Measurements from ENCODE around the gene MT1A. TPM values are rescaled to one million over a fixed set of nuclear protein-coding genes. Genes with fewer than 3 reads are reported as not detected.

MT1A gene
- total and polyA plus RNA-seq, 8 donors = 0.78 to 24.1 (median 2.0) TPM; not detected in 4

DNA sequence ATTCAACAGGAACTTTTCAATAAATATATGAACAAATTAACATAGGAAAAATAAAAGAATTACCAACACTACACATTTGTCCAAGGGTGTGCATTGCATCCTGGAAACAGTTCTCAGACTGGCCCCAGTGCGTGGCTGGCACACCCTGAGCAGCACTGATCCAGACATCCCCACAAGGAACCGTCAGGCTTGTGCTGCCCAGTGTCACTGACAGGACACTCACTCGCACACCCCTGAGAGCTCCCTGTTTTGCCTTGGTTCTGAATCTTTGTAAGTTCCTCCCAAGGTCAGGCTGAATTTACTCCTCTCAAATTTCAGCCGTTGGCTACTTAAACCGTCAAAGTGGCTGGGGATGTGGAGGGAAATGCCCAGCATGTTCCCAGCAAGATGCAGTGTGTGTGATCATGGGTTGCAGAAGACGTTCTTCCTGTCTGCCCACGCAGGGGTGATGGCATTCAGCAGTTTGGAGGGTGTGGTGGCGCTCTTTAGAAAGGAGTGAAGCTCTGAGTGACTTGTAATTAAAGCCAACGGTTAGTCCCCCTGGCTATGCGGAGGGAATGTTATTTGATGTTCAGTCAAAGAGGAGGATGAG, 28.4 kb upstream of the MT1A start:
- intact Hi-C loops (cut with DNase I) = no loop called here
- peaks cover 30 to 56% of the 10 kb centered on the region in 2 donors for H3K4me1 ChIP-seq
- ATAC-seq = peak; percentile 3
- H3K36me3 ChIP-seq = no peaks in the 10 kb centered on the region
- DNase-seq = peak in 1 of 4 donors; percentile 73
- no peaks in the 10 kb centered on the region for H3K27me3 ChIP-seq
- no peaks in the 10 kb centered on the region for H3K9me3 ChIP-seq
- peak overlapping the region; percentile 46 to 77 for H3K4me3 ChIP-seq
- peak overlapping the region; percentile 87 to 93 for H3K27ac ChIP-seq
- TF ChIP-seq, protein P1, sequence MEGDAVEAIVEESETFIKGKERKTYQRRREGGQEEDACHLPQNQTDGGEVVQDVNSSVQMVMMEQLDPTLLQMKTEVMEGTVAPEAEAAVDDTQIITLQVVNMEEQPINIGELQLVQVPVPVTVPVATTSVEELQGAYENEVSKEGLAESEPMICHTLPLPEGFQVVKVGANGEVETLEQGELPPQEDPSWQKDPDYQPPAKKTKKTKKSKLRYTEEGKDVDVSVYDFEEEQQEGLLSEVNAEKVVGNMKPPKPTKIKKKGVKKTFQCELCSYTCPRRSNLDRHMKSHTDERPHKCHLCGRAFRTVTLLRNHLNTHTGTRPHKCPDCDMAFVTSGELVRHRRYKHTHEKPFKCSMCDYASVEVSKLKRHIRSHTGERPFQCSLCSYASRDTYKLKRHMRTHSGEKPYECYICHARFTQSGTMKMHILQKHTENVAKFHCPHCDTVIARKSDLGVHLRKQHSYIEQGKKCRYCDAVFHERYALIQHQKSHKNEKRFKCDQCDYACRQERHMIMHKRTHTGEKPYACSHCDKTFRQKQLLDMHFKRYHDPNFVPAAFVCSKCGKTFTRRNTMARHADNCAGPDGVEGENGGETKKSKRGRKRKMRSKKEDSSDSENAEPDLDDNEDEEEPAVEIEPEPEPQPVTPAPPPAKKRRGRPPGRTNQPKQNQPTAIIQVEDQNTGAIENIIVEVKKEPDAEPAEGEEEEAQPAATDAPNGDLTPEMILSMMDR (IDR thresholded peaks at IDR 0.05) = no peak

DNA sequence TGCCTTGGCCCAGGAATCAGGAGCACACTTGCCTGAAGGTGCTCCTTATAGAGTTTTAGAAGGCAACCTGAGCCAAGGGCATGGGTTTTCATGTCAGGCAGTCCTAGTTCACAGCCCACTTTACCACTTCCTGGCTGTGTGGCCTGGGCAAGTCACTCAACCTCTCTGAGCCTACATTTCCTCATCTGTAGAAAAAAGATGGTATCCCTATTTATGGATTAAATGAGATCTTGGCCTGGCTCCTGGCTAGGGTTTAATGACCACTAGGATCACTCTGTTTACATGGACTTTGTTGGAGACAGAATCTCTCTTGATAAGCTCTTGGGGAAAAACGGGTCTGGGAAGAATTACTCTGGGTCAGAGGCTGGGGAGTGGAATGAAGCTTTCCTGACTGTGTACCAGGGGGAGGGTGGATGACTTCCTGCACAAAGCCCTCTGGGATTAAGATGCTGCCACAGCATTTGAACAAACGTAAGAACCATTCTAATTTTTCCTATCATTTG, 27.8 kb upstream of the MT1A start:
- H3K9me3 ChIP-seq = no peaks in the 10 kb centered on the region
- DNase-seq = no peak
- H3K27me3 ChIP-seq = no peaks in the 10 kb centered on the region
- peak overlapping the region in 1 of 2 donors; percentile 77 for H3K4me3 ChIP-seq
- intact Hi-C loops (cut with DNase I) = no loop called here
- TF ChIP-seq, protein P1 (IDR thresholded peaks at IDR 0.05) = no peak
- peak overlapping the region; percentile 87 to 93 for H3K27ac ChIP-seq
- no peaks in the 10 kb centered on the region for H3K36me3 ChIP-seq
- peaks cover 30 to 51% of the 10 kb centered on the region in 2 donors for H3K4me1 ChIP-seq
- no peak for ATAC-seq

DNA sequence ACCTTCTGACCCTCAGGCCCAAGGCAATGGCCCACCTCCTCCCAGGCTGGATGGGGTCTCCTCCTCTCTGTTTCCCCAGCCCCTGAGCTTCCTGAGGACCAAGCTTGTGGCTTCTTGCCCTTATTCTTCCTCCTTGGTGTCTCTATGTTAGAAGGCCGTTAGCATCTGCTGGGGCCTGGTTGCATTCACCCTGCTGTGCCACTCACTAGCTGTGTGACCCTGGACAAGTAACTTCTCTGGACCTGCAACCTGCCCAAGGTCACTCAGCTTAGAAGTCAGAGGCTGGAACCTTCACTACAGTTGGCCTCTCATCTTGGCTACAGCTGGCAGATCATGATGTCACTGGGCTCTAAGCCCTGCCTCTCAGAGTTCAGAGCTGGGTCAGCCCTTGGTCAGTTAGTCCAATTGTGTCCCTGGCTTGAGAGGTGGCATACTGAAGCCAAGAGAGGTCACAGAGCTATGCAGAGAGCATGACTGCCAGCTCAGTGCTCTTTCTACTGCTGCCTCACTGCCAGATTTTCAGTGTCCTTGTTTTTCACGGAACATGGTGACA, 27.1 kb upstream of the MT1A start:
- TF ChIP-seq, protein P1 (IDR thresholded peaks at IDR 0.05) = no peak
- Histone ChIP-seq H3K36me3 (no peaks in the 10 kb centered on the region), H3K4me1 (peaks cover 24 to 44% of the 10 kb centered on the region in 2 donors), H3K9me3 (no peaks in the 10 kb centered on the region), H3K27ac (peak overlapping the region; percentile 87 to 93), H3K27me3 (no peaks in the 10 kb centered on the region), H3K4me3 (no peak overlapping the region)
- no peak for ATAC-seq
- intact Hi-C loops (cut with DNase I) = no loop called here
- no peak for DNase-seq

DNA sequence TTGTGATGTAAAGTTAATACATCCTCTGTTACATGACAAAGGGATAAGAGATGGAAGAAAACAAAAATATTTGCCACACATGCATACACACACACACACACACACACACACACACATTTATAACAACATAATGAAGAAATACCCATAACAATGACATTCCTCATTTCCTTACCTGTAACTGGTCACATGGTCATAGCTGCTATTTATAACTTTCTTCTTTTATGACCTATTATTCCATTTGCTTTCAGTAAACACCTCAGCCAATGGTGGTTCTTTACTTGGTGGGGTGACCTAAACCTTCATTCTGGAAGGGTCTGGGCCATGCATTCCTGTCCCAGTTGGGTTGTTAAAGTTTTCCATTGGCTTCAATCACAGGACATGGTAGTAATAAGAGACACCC, 24.8 kb upstream of the MT1A start:
- H3K4me1 ChIP-seq = peaks cover 9 to 38% of the 10 kb centered on the region in 2 donors
- intact Hi-C loops (cut with DNase I) = no loop called here
- no peak overlapping the region for H3K4me3 ChIP-seq
- H3K27ac ChIP-seq = no peak overlapping the region
- DNase-seq = no peak
- TF ChIP-seq, protein P1 (IDR thresholded peaks at IDR 0.05) = no peak
- no peak for ATAC-seq
- no peaks in the 10 kb centered on the region for H3K9me3 ChIP-seq
- H3K36me3 ChIP-seq = no peaks in the 10 kb centered on the region
- peaks cover 0 to 22% of the 10 kb centered on the region in 2 donors for H3K27me3 ChIP-seq

DNA sequence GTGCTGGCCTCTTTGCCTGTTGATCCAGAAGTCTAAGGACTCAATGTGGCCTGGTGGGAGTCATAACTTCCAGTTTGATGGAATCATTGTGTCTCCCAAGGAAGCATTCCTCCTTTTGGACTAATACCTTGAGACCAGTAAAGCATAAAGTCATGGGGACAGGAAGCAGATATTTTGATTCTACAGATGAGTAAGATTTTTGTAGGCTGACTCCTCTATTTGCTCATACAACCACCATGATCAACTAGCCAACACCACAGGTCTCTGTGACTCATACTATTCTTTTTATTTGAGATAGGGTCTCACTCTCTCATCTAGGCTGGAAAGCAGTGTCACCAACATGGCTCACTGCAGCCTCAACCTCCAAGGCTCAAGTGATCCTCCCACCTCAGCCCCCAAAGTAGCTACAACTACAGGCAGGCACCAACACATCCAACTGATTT, 23.9 kb upstream of the MT1A start:
- Histone ChIP-seq H3K27me3 (peaks cover 0 to 31% of the 10 kb centered on the region in 2 donors), H3K27ac (no peak overlapping the region), H3K9me3 (no peaks in the 10 kb centered on the region), H3K36me3 (no peaks in the 10 kb centered on the region), H3K4me1 (peaks cover 9 to 31% of the 10 kb centered on the region in 2 donors), H3K4me3 (no peak overlapping the region)
- no peak for DNase-seq
- ATAC-seq = no peak
- intact Hi-C loops (cut with DNase I) = no loop called here
- TF ChIP-seq, protein P1 (IDR thresholded peaks at IDR 0.05) = no peak
